Activated gamma-delta T cell (primary cell): ENCODE measurements around the gene DDA1.

Source experiments
- DNase-seq: peaks from one replicate; lab custom pipeline; 2025; lab: John Stamatoyannopoulos, UW

Gene DDA1

GRCh38 chr19:17311455-17312188, 2.3 kb downstream of the DDA1 start:
- no peak for DNase-seq

- no peak for DNase-seq
Measured at GRCh38 chr19:17312189-17313113, 3.1 kb downstream of the DDA1 start.

GRCh38 chr19:17314007-17314593, 4.7 kb downstream of the DDA1 start:
- DNase-seq, result no peak

GRCh38 chr19:17318966-17319365, 9.6 kb downstream of the DDA1 start:
- DNase-seq, result no peak

GRCh38 chr19:17319473-17320238, 10.3 kb downstream of the DDA1 start:
- no peak for DNase-seq

- DNase-seq, result no peak
Measured at GRCh38 chr19:17320435-17320834, 11.1 kb downstream of the DDA1 start.

GRCh38 chr19:17321655-17322489, 12.5 kb downstream of the DDA1 start:
- DNase-seq, result no peak

GRCh38 chr19:17322854-17323253, 13.5 kb downstream of the DDA1 start:
- DNase-seq, result no peak

GRCh38 chr19:17323300-17323963, 14.1 kb downstream of the DDA1 start:
- no peak for DNase-seq

- no peak for DNase-seq
Measured at GRCh38 chr19:17323964-17324332, 14.6 kb downstream of the DDA1 start.

- DNase-seq, result no peak
Measured at GRCh38 chr19:17324357-17325114, 15.2 kb downstream of the DDA1 start.

GRCh38 chr19:17325133-17325532, 15.8 kb downstream of the DDA1 start:
- DNase-seq, result no peak

- DNase-seq, result no peak
Measured at GRCh38 chr19:17325881-17326594, 16.7 kb downstream of the DDA1 start.

- no peak for DNase-seq
Measured at GRCh38 chr19:17326595-17326966, 17.2 kb downstream of the DDA1 start.

GRCh38 chr19:17327068-17327653, 17.8 kb downstream of the DDA1 start:
- DNase-seq, result no peak

- peak; percentile 37 for DNase-seq
Measured at GRCh38 chr19:17327654-17328516, 18.5 kb downstream of the DDA1 start.

GRCh38 chr19:17328517-17329365, 19.4 kb downstream of the DDA1 start:
- peak; percentile 36 for DNase-seq
